Activated B cell treated with CpG ODN at 0.5 μM for 24 hours (primary cell): ENCODE data around the gene GIGYF2. TPM values are rescaled to one million over a fixed set of nuclear protein-coding genes. Genes with fewer than 3 reads are reported as not detected.

Source experiments
- ATAC-seq: fragments of 200-7000 bp; cut with Tn5 transposase; one replicate; pipeline ENCODE4 v1.10.0; 2021; ENCODE audit warnings: low read depth, mild to moderate bottlenecking, moderate library complexity
- CTCF ChIA-PET: fragments of 350-600 bp; sonication (Branson Sonifier 250); formaldehyde crosslinking; loops from one replicate; lab custom pipeline; 2021; ENCODE audit warnings: antibody characterized with exemption; lab: Charles Lee
- POLR2A ChIA-PET: fragments of 350-600 bp; sonication (Branson Sonifier 250); formaldehyde crosslinking; loops from one replicate; lab custom pipeline; 2021; ENCODE audit warnings: antibody characterized with exemption; lab: Charles Lee
- DNase-seq: peaks from one replicate; pipeline ENCODE4 v3.0.0; 2022
- H3K27ac Mint-ChIP-seq: one replicate; pipeline ENCODE4 v1.8.0; 2020; ENCODE audit warnings: mixed read lengths
- H3K27me3 Mint-ChIP-seq: one replicate; pipeline ENCODE4 v1.8.0; 2021; ENCODE audit warnings: mixed read lengths
- H3K36me3 Mint-ChIP-seq: one replicate; pipeline ENCODE4 v1.8.0; 2021; ENCODE audit warnings: low read depth, mixed read lengths
- H3K4me1 Mint-ChIP-seq: one replicate; pipeline ENCODE4 v1.8.0; 2021; ENCODE audit warnings: mixed read lengths
- H3K4me3 Mint-ChIP-seq: one replicate; pipeline ENCODE4 v1.8.0; 2020; ENCODE audit warnings: mild to moderate bottlenecking, mixed read lengths
- H3K9me3 Mint-ChIP-seq: one replicate; pipeline ENCODE4 v1.8.0; 2020; ENCODE audit warnings: mixed read lengths
- CTCF ChIP-seq: fragments of 200-600 bp; IDR thresholded peaks from one replicate; pipeline ENCODE4 v1.8.0; 2022; ENCODE audit warnings: antibody characterized with exemption, mild to moderate bottlenecking
- intact Hi-C: fragments of 100-400 bp; cut with micrococcal nuclease; formaldehyde crosslinking; loops from one replicate; pipeline ENCODE4 v1.15.1; 2024
- total RNA-seq: library from RNA; stranded (reverse); gene quantifications from 2 replicates; pipeline ENCODE4 v1.2.3, GENCODE V29; 2022

GIGYF2 gene
- 68.9 and 77.9 TPM in 2 replicates for total RNA-seq

- CTCF ChIA-PET: no interaction called here
- ATAC-seq (peak; percentile 86), DNase-seq (peak; percentile 89)
- Mint-ChIP-seq H3K27ac (peak within 1 kb of the TSS; percentile 79), H3K27me3 (no peaks in the 10 kb centered on the region), H3K4me1 (peaks cover 33% of the 10 kb centered on the region), H3K36me3 (peaks cover 24% of the 10 kb centered on the region), H3K4me3 (peak within 1 kb of the TSS; percentile 89), H3K9me3 (no peaks in the 10 kb centered on the region)
- intact Hi-C loops: loop anchor here (1.0 to 5.0 kb wide), 4 partner anchors 91 to 1170 kb away; partner anchors contain the start of genes ATG16L1, EIF4E2, MSL3B and TIGD1
- no peak for TF ChIP-seq CTCF
- POLR2A ChIA-PET: interaction anchor here (0.6 to 1.2 kb wide), 3 partner anchors 363 to 1985 kb away, joined by 3 to 6 read pairs (median 4); partner anchors contain the start of genes CAB39 and INPP5D
These were observed at the start of gene GIGYF2 for GRCh38 chr2:232697059-232697806. GIGYF2 (plus strand) TSS chr2:232697331; CDS start chr2:232735198, 37,867 bp downstream.

GRCh38 chr2:232649033-232649432 lies 48.1 kb upstream of the GIGYF2 start:
- Mint-ChIP-seq H3K27ac (no peak overlapping the region), H3K9me3 (no peaks in the 10 kb centered on the region), H3K4me3 (no peak overlapping the region), H3K36me3 (no peaks in the 10 kb centered on the region), H3K4me1 (no peaks in the 10 kb centered on the region), H3K27me3 (peaks cover 12% of the 10 kb centered on the region)
- DNase-seq (no peak), ATAC-seq (no peak)
- no peak for TF ChIP-seq CTCF
- POLR2A ChIA-PET: no interaction called here
- intact Hi-C loops: no loop called here
- CTCF ChIA-PET: no interaction called here

GRCh38 chr2:232652505-232652851 lies 44.7 kb upstream of the GIGYF2 start:
- no peak for TF ChIP-seq CTCF
- no peak overlapping the region for H3K4me3 Mint-ChIP-seq
- peaks cover 6% of the 10 kb centered on the region for H3K27me3 Mint-ChIP-seq
- ChIA-PET POLR2A (no interaction called here), CTCF (no interaction called here)
- no peak for DNase-seq
- H3K4me1 Mint-ChIP-seq: no peaks in the 10 kb centered on the region
- no peaks in the 10 kb centered on the region for H3K36me3 Mint-ChIP-seq
- intact Hi-C loops: no loop called here
- H3K9me3 Mint-ChIP-seq: no peaks in the 10 kb centered on the region
- ATAC-seq: no peak
- no peak overlapping the region for H3K27ac Mint-ChIP-seq

- DNase-seq: no peak
- no peaks in the 10 kb centered on the region for H3K9me3 Mint-ChIP-seq
- no peaks in the 10 kb centered on the region for H3K4me1 Mint-ChIP-seq
- ChIA-PET CTCF (no interaction called here), POLR2A (no interaction called here)
- no peaks in the 10 kb centered on the region for H3K36me3 Mint-ChIP-seq
- H3K27ac Mint-ChIP-seq: no peak overlapping the region
- peaks cover 2% of the 10 kb centered on the region for H3K27me3 Mint-ChIP-seq
- TF ChIP-seq CTCF: no peak
- no peak overlapping the region for H3K4me3 Mint-ChIP-seq
- ATAC-seq: no peak
- intact Hi-C loops: no loop called here
These were observed 43.7 kb upstream of the GIGYF2 start for GRCh38 chr2:232653441-232653840.

GRCh38 chr2:232655392-232655791 lies 41.7 kb upstream of the GIGYF2 start:
- no peak for TF ChIP-seq CTCF
- no peak for DNase-seq
- Mint-ChIP-seq H3K27me3 (peaks cover 2% of the 10 kb centered on the region), H3K4me3 (no peak overlapping the region), H3K4me1 (no peaks in the 10 kb centered on the region), H3K9me3 (no peaks in the 10 kb centered on the region), H3K27ac (no peak overlapping the region), H3K36me3 (no peaks in the 10 kb centered on the region)
- ChIA-PET POLR2A (no interaction called here), CTCF (no interaction called here)
- ATAC-seq: no peak
- intact Hi-C loops: no loop called here
